LNCaP clone FGC (cell line): ENCODE data around the gene RARB.

Experiments used
- DNase-seq: peaks from one replicate; pipeline ENCODE4 v3.0.0-alpha.2; 2011; ENCODE audit warnings: low read depth
- H3K4me3 ChIP-seq: 2 replicates; pipeline ENCODE4 v1.5.1; 2011; ENCODE audit warnings: mild to moderate bottlenecking, low read depth, low read length, control low read depth
- CTCF ChIP-seq: IDR thresholded peaks from 2 replicates; pipeline ENCODE4 v1.5.1; 2012; ENCODE audit warnings: mild to moderate bottlenecking; ENCODE audit not compliant: control insufficient read depth, insufficient read depth; ENCODE audit errors: extremely low read depth

RARB gene

GRCh38 chr3:25427942-25428788 is at the start of gene RARB:
Gene RARB (plus strand): TSS chr3:25428263. CDS start chr3:25428732, 469 bp downstream.
- no peak within 1 kb of the TSS for H3K4me3 ChIP-seq
- DNase-seq: no peak
- no peak for TF ChIP-seq CTCF

- TF ChIP-seq CTCF: no peak
Measured at GRCh38 chr3:25378786-25379311, 49.2 kb upstream of the RARB start.

GRCh38 chr3:25380222-25380739 is 47.8 kb upstream of the RARB start:
- TF ChIP-seq CTCF: no peak
- H3K4me3 ChIP-seq: no peak overlapping the region
- DNase-seq: no peak

More at GRCh38 chr3:25378786-25379311, 49.2 kb upstream of the RARB start:
- DNase-seq: no peak
- H3K4me3 ChIP-seq: no peak overlapping the region

- TF ChIP-seq CTCF: no peak
- DNase-seq: no peak
Measured at GRCh38 chr3:25381083-25381482, 47.0 kb upstream of the RARB start.

GRCh38 chr3:25384471-25384870 is 43.6 kb upstream of the RARB start:
- no peak overlapping the region for H3K4me3 ChIP-seq
- DNase-seq: no peak
- TF ChIP-seq CTCF: no peak

More at GRCh38 chr3:25381083-25381482, 47.0 kb upstream of the RARB start:
- no peak overlapping the region for H3K4me3 ChIP-seq

GRCh38 chr3:25385807-25386460 is 42.1 kb upstream of the RARB start:
- H3K4me3 ChIP-seq: no peak overlapping the region
- no peak for DNase-seq
- no peak for TF ChIP-seq CTCF
